ENCODE results near the gene PODN. TPM values are rescaled to one million over a fixed set of nuclear protein-coding genes. Genes with fewer than 3 reads are reported as not detected.
A peak's percentile ranks its signal among the peaks of the same experiment; 100 is the strongest.

Gene PODN
- total and polyA plus RNA-seq, 2 of the 4 experiments (the other 2 are of a cell fraction) = 0.54 to 6.2 TPM

DNA sequence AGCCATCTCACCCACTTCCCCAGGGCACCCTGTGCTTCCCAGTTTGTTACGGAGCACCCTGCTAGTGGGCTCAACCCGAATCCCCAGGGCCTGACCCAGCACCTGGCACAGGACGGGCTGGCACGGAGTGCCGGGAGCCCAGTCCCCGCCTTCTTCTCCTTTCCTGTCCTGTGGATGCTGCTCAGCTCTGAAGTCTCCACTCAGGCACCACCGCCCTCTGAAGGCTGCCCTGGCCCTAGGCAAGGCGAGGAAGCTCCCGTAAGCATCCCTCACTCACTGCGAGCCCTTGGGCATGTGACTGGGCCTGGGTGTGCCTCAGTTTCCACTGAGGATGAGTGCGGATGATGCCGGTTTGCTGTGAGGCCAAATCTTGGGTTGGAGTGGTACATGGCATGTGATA, 58.6 kb downstream of the PODN start:
- no peaks in the 10 kb centered on the region for H4K20me1 ChIP-seq (ENCODE audit: insufficient read depth, low read length)
- H3K36me3 ChIP-seq (ENCODE audit: control insufficient read depth, insufficient read depth, low read length) = no peaks in the 10 kb centered on the region
- no peaks in the 10 kb centered on the region for H3K79me1 ChIP-seq (ENCODE audit: low read depth in 1 of 2, low read length in 2 of 2)
- peak overlapping the region; percentile 92; the same call in 2 of the 3 replicates for H2BK15ac ChIP-seq (ENCODE audit: low read depth, low read length)
- peak overlapping the region; percentile 81 for H2BK120ac ChIP-seq (ENCODE audit: low read depth, low read length)
- H3K14ac ChIP-seq (replicated peaks; ENCODE audit: low read depth, low read length) = 0 out of 2 replicates have a peak overlapping the region, but pooled peaks have one; percentile 73
- ChIA-PET CTCF (no interaction called here), POLR2A (ENCODE audit: unreplicated experiment) (no interaction called here)
- no peak overlapping the region for H3K9ac ChIP-seq (ENCODE audit: low read depth, low read length)
- H4K8ac ChIP-seq (ENCODE audit: low read depth in 2 of 2, low read length in 2 of 2) = peak overlapping the region; percentile 78 to 84; a peak in 2 of 4 replicates
- H3K4me3 ChIP-seq (ENCODE audit: insufficient read depth, low read depth, low read length) = no peak overlapping the region
- H4K5ac ChIP-seq (ENCODE audit: low read depth, low read length) = peak overlapping the region; percentile 47; the same call in 1 of the 2 replicates
- no TSS peak for BruUV-seq (replicated peaks)
- H2BK5ac ChIP-seq (ENCODE audit: low read depth, low read length, poor library complexity, severe bottlenecking) = no peak overlapping the region
- H2AK5ac ChIP-seq (ENCODE audit: low read depth, low read length) = peak overlapping the region; percentile 89
- no peak for TF ChIP-seq BHLHE40 (IDR thresholded peaks at IDR 0.05; ENCODE audit: low read depth, low read length)
- no peak for TF ChIP-seq MXI1 (IDR thresholded peaks at IDR 0.05; ENCODE audit: borderline replicate concordance, low read depth, low read length)
- no peak for TF ChIP-seq MAZ (IDR thresholded peaks at IDR 0.05; ENCODE audit: borderline replicate concordance, low read depth, low read length)
- H3K4me1 ChIP-seq (ENCODE audit: control insufficient read depth, insufficient read depth, low read length) = peaks cover 38% of the 10 kb centered on the region
- H3K56ac ChIP-seq (ENCODE audit: extremely low read depth, insufficient read depth, low read length) = no peak overlapping the region
- H4K91ac ChIP-seq (ENCODE audit: insufficient read depth, low read depth, low read length) = peak overlapping the region; percentile 97
- DNase-seq (no peak), ATAC-seq (ENCODE audit: low read depth) (no peak)
- peak overlapping the region; percentile 91; the same call in 1 of the 2 replicates for H2BK20ac ChIP-seq (ENCODE audit: low read depth, low read length)
- intact Hi-C loops (cut with micrococcal nuclease) (no loop called here), in situ Hi-C loops (cut with MboI; ENCODE audit: low sequenced_read_pairs) (loop anchor here (5.0 kb wide), 1 partner anchor 48 kb away; no protein-coding TSS in a partner anchor), dilution Hi-C loops (cut with HindIII; ENCODE audit: low sequenced_read_pairs, unreplicated experiment) (no loop called here)
- WGBS, 2 experiments (ENCODE audit: extremely low coverage in 2 of 2, insufficient read length in 1 of 2) = 76% methylated on average over 4 of the region's 12 CpGs; no CpG with 5 or more reads in 1 of the 2 experiments
- peak overlapping the region; percentile 64 for H3K4ac ChIP-seq (ENCODE audit: low read depth, low read length)
- no peak overlapping the region for H2AFZ ChIP-seq (replicated peaks; ENCODE audit: low read length, poor library complexity)
- H3K9me3 ChIP-seq (ENCODE audit: control insufficient read depth, insufficient read depth, low read length) = no peaks in the 10 kb centered on the region
- H3K27me3 ChIP-seq (ENCODE audit: control insufficient read depth, insufficient read depth, low read length) = no peaks in the 10 kb centered on the region
- peaks cover 34% of the 10 kb centered on the region for H3K9me1 ChIP-seq (ENCODE audit: insufficient read depth, low read length)
- H3K27ac ChIP-seq (ENCODE audit: insufficient read depth, low read length) = no peak overlapping the region
- peak overlapping the region; percentile 27; the same call in 1 of the 2 replicates for H3K18ac ChIP-seq (ENCODE audit: low read depth, low read length)
- H3K23ac ChIP-seq (ENCODE audit: low read depth, low read length) = no peak overlapping the region
- no peak overlapping the region for H3K4me2 ChIP-seq (ENCODE audit: low read depth, low read length)
- H2AK9ac ChIP-seq (replicated peaks; ENCODE audit: low read depth, low read length, poor library complexity) = peak overlapping the region; percentile 58
